Cerebellar cortex (tissue), 1 donor: ENCODE measurements around the gene ASAP2.
"Not testable (repeated sequence)": the region's sequence is repeated elsewhere in the genome, so short reads cannot be mapped to it uniquely, and the experiment has no call there.

Experiments
- DNase-seq: peaks from one replicate; pipeline ENCODE4 v3.0.0-alpha.2; 2015; ENCODE audit warnings: low spot score

Gene ASAP2

GRCh38 chr2:9380702-9381628 lies 174.4 kb downstream of the ASAP2 start:
- DNase-seq, result peak; percentile 37

- no peak for DNase-seq
Measured at GRCh38 chr2:9382604-9383235, 176.1 kb downstream of the ASAP2 start.

- no peak for DNase-seq
Measured at GRCh38 chr2:9384521-9384920, 177.9 kb downstream of the ASAP2 start.

GRCh38 chr2:9385841-9386240 lies 179.2 kb downstream of the ASAP2 start:
- no peak for DNase-seq

- no peak for DNase-seq
Measured at GRCh38 chr2:9388199-9388681, 181.6 kb downstream of the ASAP2 start.

GRCh38 chr2:9388950-9389911 lies 182.6 kb downstream of the ASAP2 start:
- no peak for DNase-seq

- DNase-seq, result no peak
Measured at GRCh38 chr2:9390151-9390850, 183.7 kb downstream of the ASAP2 start.

GRCh38 chr2:9390991-9391390 lies 184.4 kb downstream of the ASAP2 start:
- DNase-seq, result no peak

- DNase-seq, result no peak
Measured at GRCh38 chr2:9391961-9392720, 185.5 kb downstream of the ASAP2 start.

GRCh38 chr2:9392898-9393765 lies 186.5 kb downstream of the ASAP2 start:
- no peak for DNase-seq

- DNase-seq, result no peak
Measured at GRCh38 chr2:9394816-9395215, 188.2 kb downstream of the ASAP2 start.

- DNase-seq, result no peak
Measured at GRCh38 chr2:9397201-9397600, 190.6 kb downstream of the ASAP2 start.

GRCh38 chr2:9398251-9398650 lies 191.6 kb downstream of the ASAP2 start:
- not testable (repeated sequence) for DNase-seq

- peak; percentile 21 for DNase-seq
Measured at GRCh38 chr2:9398881-9399780, 192.5 kb downstream of the ASAP2 start.

GRCh38 chr2:9400268-9401058 lies 193.9 kb downstream of the ASAP2 start:
- DNase-seq, result no peak

- DNase-seq, result no peak
Measured at GRCh38 chr2:9401059-9401547, 194.5 kb downstream of the ASAP2 start.

GRCh38 chr2:9401646-9402371 lies 195.2 kb downstream of the ASAP2 start:
- no peak for DNase-seq
